GM21526 (cell line): ENCODE data around the gene ZNF778.
A peak's percentile ranks its signal among the peaks of the same experiment; 100 is the strongest.

Experiments used
- ATAC-seq: cut with Tn5 transposase; IDR thresholded peaks from one replicate; pipeline ENCODE4 v1.9.1; 2021; ENCODE audit warnings: moderate library complexity; ENCODE audit not compliant: unreplicated experiment, low FRiP score

ZNF778 gene

GRCh38 chr16:89217388-89218191 lies at the start of gene ZNF778:
TSS of gene ZNF778 (plus strand) at chr16:89217703. CDS start at chr16:89221128, 3,425 bp downstream.
- ATAC-seq = peak; percentile 71

- ATAC-seq = no peak
Observed at GRCh38 chr16:89168381-89169189, 48.9 kb upstream of the ZNF778 start.

- no peak for ATAC-seq
Observed at GRCh38 chr16:89169778-89170177, 47.7 kb upstream of the ZNF778 start.

GRCh38 chr16:89170346-89171215 lies 46.9 kb upstream of the ZNF778 start:
- no peak for ATAC-seq

GRCh38 chr16:89171216-89172170 lies 46.0 kb upstream of the ZNF778 start, which contains the start of gene CDH15:
TSS of gene CDH15 (plus strand) at chr16:89171748. CDS start at chr16:89171832, 84 bp downstream.
- ATAC-seq = peak; percentile 58

GRCh38 chr16:89172171-89172527 lies 45.4 kb upstream of the ZNF778 start:
- no peak for ATAC-seq

- no peak for ATAC-seq
Observed at GRCh38 chr16:89172528-89173173, 44.9 kb upstream of the ZNF778 start.

GRCh38 chr16:89173174-89173921 lies 44.2 kb upstream of the ZNF778 start:
- ATAC-seq = no peak

GRCh38 chr16:89174055-89174827 lies 43.3 kb upstream of the ZNF778 start:
- ATAC-seq = no peak

GRCh38 chr16:89174877-89175276 lies 42.6 kb upstream of the ZNF778 start:
- no peak for ATAC-seq

GRCh38 chr16:89175280-89176146 lies 42.0 kb upstream of the ZNF778 start:
- no peak for ATAC-seq

- no peak for ATAC-seq
Observed at GRCh38 chr16:89176147-89176690, 41.3 kb upstream of the ZNF778 start.

- ATAC-seq = no peak
Observed at GRCh38 chr16:89176717-89177116, 40.8 kb upstream of the ZNF778 start.

- no peak for ATAC-seq
Observed at GRCh38 chr16:89177501-89177900, 40.0 kb upstream of the ZNF778 start.

- ATAC-seq = no peak
Observed at GRCh38 chr16:89178453-89179147, 38.9 kb upstream of the ZNF778 start.

- ATAC-seq = no peak
Observed at GRCh38 chr16:89179148-89179484, 38.4 kb upstream of the ZNF778 start.
